T-helper 1 cell treated with Interleukin-12 subunit alpha and Interleukin-12 subunit beta and Interleukin-4 antibody, amounts not matched to agents 30 ng/mL and 1 ng/mL, for 36 hours (primary cell): ENCODE data around the gene RPL41. TPM values are rescaled to one million over a fixed set of nuclear protein-coding genes. Genes with fewer than 3 reads are reported as not detected.
"Not testable (repeated sequence)": the region's sequence is repeated elsewhere in the genome, so short reads cannot be mapped to it uniquely, and the experiment has no call there.

Experiments
- intact Hi-C: fragments of 100-400 bp; cut with micrococcal nuclease; formaldehyde crosslinking; loops from one replicate; pipeline ENCODE4 v1.15.1; 2024
- total RNA-seq: library from RNA; stranded (reverse); gene quantifications from 2 replicates; pipeline ENCODE4 v1.2.3, GENCODE V29; 2022

The RPL41 gene
- 3,184 and 3,191 TPM in 2 replicates for total RNA-seq

- intact Hi-C loops = loop anchor here (1.0 to 5.0 kb wide), 7 partner anchors 12 to 1834 kb away; partner anchors contain the start of genes CBX5, HNRNPA1, NAB2 and PA2G4
Observed at GRCh38 chr12:56116267-56117081, at the start of gene RPL41. TSS of gene RPL41 (plus strand) at chr12:56116633.

GRCh38 chr12:56071648-56072047 lies 44.8 kb upstream of the RPL41 start:
- intact Hi-C loops = no loop called here

GRCh38 chr12:56074396-56074795 lies 42.0 kb upstream of the RPL41 start:
- intact Hi-C loops = no loop called here

GRCh38 chr12:56077966-56078365 lies 38.5 kb upstream of the RPL41 start:
- intact Hi-C loops = not testable (repeated sequence)

- intact Hi-C loops = no loop called here
Observed at GRCh38 chr12:56078427-56078826, 38.0 kb upstream of the RPL41 start.

- intact Hi-C loops = loop anchor here (1.0 kb wide), 4 partner anchors 25 to 49 kb away; partner anchors contain the start of genes ESYT1, PA2G4 and RPL41
Observed at GRCh38 chr12:56078931-56079722, 37.3 kb upstream of the RPL41 start.

GRCh38 chr12:56079723-56080555 lies 36.5 kb upstream of the RPL41 start, which contains the start of gene ERBB3:
TSS of gene ERBB3 (plus strand) at chr12:56080165. CDS start at chr12:56080301, 136 bp downstream.
- intact Hi-C loops = loop anchor here (1.0 kb wide), 4 partner anchors 24 to 48 kb away; partner anchors contain the start of genes ESYT1, PA2G4 and RPL41

GRCh38 chr12:56080556-56081138 lies 35.8 kb upstream of the RPL41 start:
- intact Hi-C loops = no loop called here

- intact Hi-C loops = no loop called here
Observed at GRCh38 chr12:56081393-56082347, 34.8 kb upstream of the RPL41 start.

GRCh38 chr12:56082382-56082781 lies 34.1 kb upstream of the RPL41 start:
- intact Hi-C loops = no loop called here

GRCh38 chr12:56082967-56083366 lies 33.5 kb upstream of the RPL41 start:
- intact Hi-C loops = no loop called here

- intact Hi-C loops = loop anchor here (1.0 kb wide), 1 partner anchor 18 kb away; no protein-coding TSS in a partner anchor
Observed at GRCh38 chr12:56084958-56085543, 31.4 kb upstream of the RPL41 start.

- intact Hi-C loops = no loop called here
Observed at GRCh38 chr12:56086096-56086495, 30.3 kb upstream of the RPL41 start.

- intact Hi-C loops = no loop called here
Observed at GRCh38 chr12:56086608-56087007, 29.8 kb upstream of the RPL41 start.

- intact Hi-C loops = no loop called here
Observed at GRCh38 chr12:56087220-56087619, 29.2 kb upstream of the RPL41 start.

- intact Hi-C loops = no loop called here
Observed at GRCh38 chr12:56097738-56098137, 18.7 kb upstream of the RPL41 start.

- intact Hi-C loops = no loop called here
Observed at GRCh38 chr12:56098592-56098991, 17.8 kb upstream of the RPL41 start.

- intact Hi-C loops = loop anchor here (5.0 to 10.0 kb wide), 2 partner anchors 1425 to 1748 kb away; partner anchors contain the start of genes CTDSP2, DDIT3 and MBD6
Observed at GRCh38 chr12:56099787-56100186, 16.6 kb upstream of the RPL41 start.

GRCh38 chr12:56101045-56101444 lies 15.4 kb upstream of the RPL41 start:
- intact Hi-C loops = loop anchor here (5.0 to 10.0 kb wide), 2 partner anchors 1424 to 1746 kb away; partner anchors contain the start of genes CTDSP2, DDIT3 and MBD6
